Measurements from ENCODE around the gene KPNA6.

The KPNA6 gene

GRCh38 chr1:32106663-32107275, 1.1 kb upstream of the KPNA6 start:
- no peak overlapping the region for H3K9ac ChIP-seq (ENCODE audit: low read length)
- TF ChIP-seq CTCF (IDR thresholded peaks at IDR 0.05; ENCODE audit: low read length), result no peak
- TF ChIP-seq EZH2 (IDR thresholded peaks at IDR 0.05; ENCODE audit: borderline replicate concordance, low read length), result no peak
- H2AFZ ChIP-seq (ENCODE audit: low read length), result no peak overlapping the region
- no peaks in the 10 kb centered on the region for H3K9me3 ChIP-seq (ENCODE audit: low read length)
- H3K9me2 ChIP-seq (ENCODE audit: low read depth, low read length), result no peaks in the 10 kb centered on the region
- no peak overlapping the region for H3K4me3 ChIP-seq (ENCODE audit: low read depth, low read length, poor library complexity, severe bottlenecking)
- 0 out of 2 replicates have a peak, but pooled peaks cover 3% of the 10 kb centered on the region for H3F3A ChIP-seq (ENCODE audit: insufficient read depth, low read length)
- H3K27ac ChIP-seq (ENCODE audit: low read depth, low read length, poor library complexity, severe bottlenecking), result no peak overlapping the region
- peaks cover 35% of the 10 kb centered on the region for H3K4me1 ChIP-seq (ENCODE audit: insufficient read depth, low read length, severe bottlenecking)
- peaks cover 34% of the 10 kb centered on the region for H3K79me2 ChIP-seq (ENCODE audit: insufficient read depth, low read length)
- no peaks in the 10 kb centered on the region for H3K27me3 ChIP-seq (ENCODE audit: insufficient read depth, low read length)
- H3K36me3 ChIP-seq (ENCODE audit: insufficient read depth, low read length), result peaks cover 11% of the 10 kb centered on the region; the same call in 1 of the 2 replicates
- H3K4me2 ChIP-seq (ENCODE audit: low read length), result peak overlapping the region; percentile 88; the same call in 1 of the 2 replicates
- H4K20me1 ChIP-seq (ENCODE audit: insufficient read depth, low read length), result no peaks in the 10 kb centered on the region

GRCh38 chr1:32111040-32111623, 3.3 kb downstream of the KPNA6 start:
- Histone ChIP-seq H3K36me3 (ENCODE audit: insufficient read depth, low read length) (peaks cover 6% of the 10 kb centered on the region; the same call in 1 of the 2 replicates), H3K9me3 (ENCODE audit: low read length) (no peaks in the 10 kb centered on the region), H3K9me2 (ENCODE audit: low read depth, low read length) (no peaks in the 10 kb centered on the region), H4K20me1 (ENCODE audit: insufficient read depth, low read length) (no peaks in the 10 kb centered on the region), H3K79me2 (ENCODE audit: insufficient read depth, low read length) (peaks cover 75% of the 10 kb centered on the region), H3F3A (ENCODE audit: insufficient read depth, low read length) (0 out of 2 replicates have a peak, but pooled peaks cover 3% of the 10 kb centered on the region), H3K4me3 (ENCODE audit: low read depth, low read length, poor library complexity, severe bottlenecking) (peak overlapping the region; percentile 2), H3K9ac (ENCODE audit: low read length) (peak overlapping the region; percentile 18; the same call in 1 of the 2 replicates), H3K27me3 (ENCODE audit: insufficient read depth, low read length) (no peaks in the 10 kb centered on the region), H3K4me1 (ENCODE audit: insufficient read depth, low read length, severe bottlenecking) (peaks cover 38% of the 10 kb centered on the region), H3K4me2 (ENCODE audit: low read length) (peak overlapping the region; percentile 35), H2AFZ (ENCODE audit: low read length) (no peak overlapping the region), H3K27ac (ENCODE audit: low read depth, low read length, poor library complexity, severe bottlenecking) (peak overlapping the region; percentile 81)
- no peak for TF ChIP-seq EZH2 (IDR thresholded peaks at IDR 0.05; ENCODE audit: borderline replicate concordance, low read length)
- TF ChIP-seq CTCF (IDR thresholded peaks at IDR 0.05; ENCODE audit: low read length), result no peak

- no peaks in the 10 kb centered on the region for H4K20me1 ChIP-seq (ENCODE audit: insufficient read depth, low read length)
- H3K36me3 ChIP-seq (ENCODE audit: insufficient read depth, low read length), result peaks cover 10% of the 10 kb centered on the region; the same call in 1 of the 2 replicates
- H2AFZ ChIP-seq (ENCODE audit: low read length), result no peak overlapping the region
- H3K9ac ChIP-seq (ENCODE audit: low read length), result no peak overlapping the region; the same call in 1 of the 2 replicates
- H3K9me3 ChIP-seq (ENCODE audit: low read length), result no peaks in the 10 kb centered on the region
- peak overlapping the region; percentile 2 for H3K4me3 ChIP-seq (ENCODE audit: low read depth, low read length, poor library complexity, severe bottlenecking)
- peak overlapping the region; percentile 35; the same call in 1 of the 2 replicates for H3K4me2 ChIP-seq (ENCODE audit: low read length)
- H3F3A ChIP-seq (ENCODE audit: insufficient read depth, low read length), result 0 out of 2 replicates have a peak, but pooled peaks cover 3% of the 10 kb centered on the region
- H3K79me2 ChIP-seq (ENCODE audit: insufficient read depth, low read length), result peaks cover 79% of the 10 kb centered on the region
- TF ChIP-seq EZH2 (IDR thresholded peaks at IDR 0.05; ENCODE audit: borderline replicate concordance, low read length) (no peak), CTCF (IDR thresholded peaks at IDR 0.05; ENCODE audit: low read length) (0 out of 2 replicates have a peak, but pooled peaks have one; percentile 8)
- H3K9me2 ChIP-seq (ENCODE audit: low read depth, low read length), result no peaks in the 10 kb centered on the region
- peak overlapping the region; percentile 81 for H3K27ac ChIP-seq (ENCODE audit: low read depth, low read length, poor library complexity, severe bottlenecking)
- no peaks in the 10 kb centered on the region for H3K27me3 ChIP-seq (ENCODE audit: insufficient read depth, low read length)
- H3K4me1 ChIP-seq (ENCODE audit: insufficient read depth, low read length, severe bottlenecking), result peaks cover 38% of the 10 kb centered on the region
Measured at GRCh38 chr1:32111789-32112188, 3.9 kb downstream of the KPNA6 start.
